Adrenal gland (tissue), 12 donors: Measurements from ENCODE around the gene SEC61A1. TPM values are rescaled to one million over a fixed set of nuclear protein-coding genes. Genes with fewer than 3 reads are reported as not detected.

Source experiments
- DNase-seq, 7 donors: peaks; one replicate each; pipeline ENCODE4 v3.0.0-alpha.2; 2019 to 2020
- H3K27ac ChIP-seq, 5 donors: fragments of 200-600 bp; sonication (generic) in 4 of 5; 1 replicate in 3 of 5; 2 replicates in 2 of 5; pipeline versions ENCODE4 v1.5.1 to v1.8.0; 2016 to 2020; ENCODE audit warnings: mild to moderate bottlenecking in 1 of 5
- H3K27me3 ChIP-seq: fragments of 200-600 bp; 2 replicates; pipeline ENCODE4 v1.8.0; 2021
- H3K36me3 ChIP-seq, 2 donors: fragments of 200-600 bp; replicated peaks in 1 of 2; 1 replicate in 1 of 2; 2 replicates in 1 of 2; pipeline versions ENCODE4 v1.5.1 to v1.8.0; 2018 to 2022
- H3K4me1 ChIP-seq, 2 donors: fragments of 200-600 bp; replicated peaks in 1 of 2; 1 replicate in 1 of 2; 2 replicates in 1 of 2; pipeline versions ENCODE4 v1.5.1 to v1.8.0; 2018 to 2021
- H3K4me3 ChIP-seq, 4 donors: fragments of 200-600 bp; sonication (generic) in 3 of 4; one replicate each; pipeline ENCODE4 v1.5.1; 2016 to 2018
- H3K9me3 ChIP-seq, 3 donors: fragments of 200-600 bp; sonication (generic) in 1 of 3; replicated peaks in 1 of 3; 1 replicate in 2 of 3; 2 replicates in 1 of 3; pipeline versions ENCODE4 v1.5.1 to v1.8.0; 2016 to 2021
- POLR2A ChIP-seq, 2 donors: fragments of 450-650 bp; IDR thresholded peaks; one replicate each; pipeline ENCODE4 v1.6.1; 2017; ENCODE audit warnings: antibody characterized with exemption in 2 of 2, mild to moderate bottlenecking in 2 of 2, moderate library complexity in 1 of 2
- WGBS, 4 donors: extraction: QIAGEN DNeasy Blood & Tissue Kit in 2 of 4; methylation state at CpG; one replicate each; pipeline versions ENCODE4 v1.1.5 to v1.1.7; 2013 to 2017; 5-methylcytosine and 5-hydroxymethylcytosine counted together
- intact Hi-C, 2 donors: fragments of 100-400 bp; cut with DNase I; formaldehyde crosslinking; loops; one replicate each; pipeline versions ENCODE4 v1.14.1 to v1.15.0; 2022 to 2023
- polyA plus RNA-seq, 3 donors: library from polyadenylated mRNA; stranded (reverse); fragments of 200-250 nt in 2 of 3; fragments of 350-450 nt in 1 of 3; fragmentation: Illumina TruSeq in 1 of 3; extraction: RNeasy Lipid Tissue Mini Kit (QIAGEN cat#74804) in 1 of 3; gene quantifications; one replicate each; pipeline ENCODE4 v1.2.3, GENCODE V29; 2013 to 2014
- total RNA-seq, 9 donors: library from RNA; depleted of rRNA in 4 of 9; stranded (reverse); fragments of >200 nt in 4 of 9; fragments of 120-200 nt in 1 of 9; fragmentation: NEBNext Ultra II Directional in 1 of 9; extraction: Animal tissue kit (Norgen Biotek cat#: 25700) in 1 of 9; gene quantifications; one replicate each; pipeline versions ENCODE4 v1.1.0 to v1.2.4, GENCODE V29; 2013 to 2023
- TF ChIP-seq, protein P1 (sequence below), 6 experiments: fragments of 450-650 bp in 4 of 6; fragments of 200-600 bp in 2 of 6; sonication (generic) in 1 of 6; IDR thresholded peaks; 1 replicate in 5 of 6; 2 replicates in 1 of 6; pipeline versions ENCODE4 v1.5.1 to v1.8.0; 2016 to 2021; ENCODE audit warnings: antibody characterized with exemption in 6 of 6, mild to moderate bottlenecking in 2 of 6, moderate library complexity in 1 of 6
- donor health status: healthy with polysubstance abuse.
- donor health status: Bipolar disorder and iron deficiency.
- donor health status: DM: yes; HTN: yes; CAD: no.
- donor health status: DM: no; HTN: no; CAD: no.
- donor health status: DM: no; HTN: no; CAD: no.
- donor health status: DM: yes; HTN: yes; CAD: no.

Gene SEC61A1
- total and polyA plus RNA-seq, 12 donors = 131 to 443 (median 192) TPM

GRCh38 chr3:128007033-128007424, 45.2 kb upstream of the SEC61A1 start:
- Histone ChIP-seq H3K4me3 (no peak overlapping the region), H3K36me3 (no peaks in the 10 kb centered on the region), H3K4me1 (no peaks in the 10 kb centered on the region), H3K27me3 (no peaks in the 10 kb centered on the region), H3K9me3 (no peaks in the 10 kb centered on the region), H3K27ac (no peak overlapping the region)
- DNase-seq = no peak
- TF ChIP-seq, protein P1, sequence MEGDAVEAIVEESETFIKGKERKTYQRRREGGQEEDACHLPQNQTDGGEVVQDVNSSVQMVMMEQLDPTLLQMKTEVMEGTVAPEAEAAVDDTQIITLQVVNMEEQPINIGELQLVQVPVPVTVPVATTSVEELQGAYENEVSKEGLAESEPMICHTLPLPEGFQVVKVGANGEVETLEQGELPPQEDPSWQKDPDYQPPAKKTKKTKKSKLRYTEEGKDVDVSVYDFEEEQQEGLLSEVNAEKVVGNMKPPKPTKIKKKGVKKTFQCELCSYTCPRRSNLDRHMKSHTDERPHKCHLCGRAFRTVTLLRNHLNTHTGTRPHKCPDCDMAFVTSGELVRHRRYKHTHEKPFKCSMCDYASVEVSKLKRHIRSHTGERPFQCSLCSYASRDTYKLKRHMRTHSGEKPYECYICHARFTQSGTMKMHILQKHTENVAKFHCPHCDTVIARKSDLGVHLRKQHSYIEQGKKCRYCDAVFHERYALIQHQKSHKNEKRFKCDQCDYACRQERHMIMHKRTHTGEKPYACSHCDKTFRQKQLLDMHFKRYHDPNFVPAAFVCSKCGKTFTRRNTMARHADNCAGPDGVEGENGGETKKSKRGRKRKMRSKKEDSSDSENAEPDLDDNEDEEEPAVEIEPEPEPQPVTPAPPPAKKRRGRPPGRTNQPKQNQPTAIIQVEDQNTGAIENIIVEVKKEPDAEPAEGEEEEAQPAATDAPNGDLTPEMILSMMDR (IDR thresholded peaks at IDR 0.05) = no peak
- no peak for TF ChIP-seq POLR2A (IDR thresholded peaks at IDR 0.05)
- WGBS, 4 donors = 54 to 69% (median 60%) methylated on average over 11 of the region's 11 CpGs
- intact Hi-C loops = no loop called here

DNA sequence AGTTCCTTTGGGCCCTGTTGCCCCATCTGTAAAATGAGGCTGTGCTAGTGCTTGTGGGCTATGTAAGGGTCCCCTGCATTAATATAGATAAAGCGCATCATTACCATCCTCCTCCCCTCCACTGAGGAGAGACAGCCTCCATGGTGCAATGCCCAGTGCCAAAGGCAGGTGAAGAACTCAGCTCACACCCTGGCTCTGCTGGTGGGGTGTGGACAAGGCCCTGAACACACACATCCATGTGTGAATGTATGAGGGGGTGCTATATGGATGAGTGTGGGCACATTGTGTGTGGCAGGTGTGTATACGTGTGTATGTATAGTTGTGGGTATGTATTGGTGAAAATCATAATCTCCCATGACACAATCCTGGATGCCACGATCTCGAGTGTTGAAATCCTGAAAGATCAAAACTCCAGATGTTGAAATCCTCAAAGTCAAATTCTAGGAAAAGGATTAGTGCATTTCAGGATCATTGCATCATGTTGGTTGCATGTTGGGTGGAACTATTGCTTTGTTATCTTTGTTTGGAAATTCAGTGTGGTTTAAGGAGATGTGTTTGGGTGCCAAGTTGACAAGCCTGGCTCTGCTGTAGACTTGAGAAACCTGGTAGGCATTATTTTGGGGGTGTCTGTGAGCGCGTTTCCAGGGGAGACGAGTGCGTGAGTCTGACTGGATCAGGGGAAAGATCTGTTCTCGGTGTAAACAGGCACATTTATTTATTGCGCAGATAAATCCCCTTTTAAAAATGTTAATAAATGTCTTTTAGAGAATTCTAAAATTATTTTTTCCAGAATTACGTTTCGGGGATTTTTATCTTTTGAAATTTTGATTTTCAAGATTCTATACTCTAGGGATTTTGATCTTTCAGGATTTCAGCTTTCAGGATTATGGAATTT, 42.0 kb upstream of the SEC61A1 start:
- DNase-seq = no peak
- H3K36me3 ChIP-seq = no peaks in the 10 kb centered on the region
- H3K4me1 ChIP-seq = no peaks in the 10 kb centered on the region
- WGBS, 4 donors = 85 to 90% (median 87%) methylated on average over 11 to 12 of the region's 12 CpGs
- H3K4me3 ChIP-seq = no peak overlapping the region
- H3K27me3 ChIP-seq = peaks cover 3% of the 10 kb centered on the region
- TF ChIP-seq, protein P1 (IDR thresholded peaks at IDR 0.05) = no peak
- TF ChIP-seq POLR2A (IDR thresholded peaks at IDR 0.05) = no peak
- H3K27ac ChIP-seq = no peak overlapping the region
- intact Hi-C loops = no loop called here
- no peaks in the 10 kb centered on the region for H3K9me3 ChIP-seq

- no peaks in the 10 kb centered on the region for H3K9me3 ChIP-seq
- no peak overlapping the region for H3K27ac ChIP-seq
- peaks cover 3% of the 10 kb centered on the region for H3K27me3 ChIP-seq
- peak in 4 of 7 donors; percentile 21 to 57 (median 29) for DNase-seq
- no peaks in the 10 kb centered on the region for H3K4me1 ChIP-seq
- no peaks in the 10 kb centered on the region for H3K36me3 ChIP-seq
- no peak for TF ChIP-seq POLR2A (IDR thresholded peaks at IDR 0.05)
- intact Hi-C loops = no loop called here
- 14 to 19% (median 16%) methylated on average over 12 of the region's 12 CpGs for WGBS, 4 donors
- H3K4me3 ChIP-seq = no peak overlapping the region
These were observed 41.1 kb upstream of the SEC61A1 start for GRCh38 chr3:128011140-128011539.

- Histone ChIP-seq H3K27me3 (peaks cover 3% of the 10 kb centered on the region), H3K36me3 (no peaks in the 10 kb centered on the region), H3K4me1 (no peaks in the 10 kb centered on the region), H3K27ac (no peak overlapping the region), H3K4me3 (no peak overlapping the region), H3K9me3 (no peaks in the 10 kb centered on the region)
- TF ChIP-seq, protein P1 (IDR thresholded peaks at IDR 0.05) = no peak
- no peak for TF ChIP-seq POLR2A (IDR thresholded peaks at IDR 0.05)
- 88 to 92% (median 90%) methylated on average over 14 of the region's 14 CpGs for WGBS, 4 donors
- intact Hi-C loops = no loop called here
- DNase-seq = no peak
These were observed 40.2 kb upstream of the SEC61A1 start for GRCh38 chr3:128012050-128012449.
